ENCODE data around the gene CMTM4. TPM values are rescaled to one million over a fixed set of nuclear protein-coding genes. Genes with fewer than 3 reads are reported as not detected.
A peak's percentile ranks its signal among the peaks of the same experiment; 100 is the strongest.

The CMTM4 gene
- polyA plus RNA-seq, 1 donor (not counting 4 experiments of a cell fraction or from before 2014, with no cell fraction given) = 23.1 TPM

DNA sequence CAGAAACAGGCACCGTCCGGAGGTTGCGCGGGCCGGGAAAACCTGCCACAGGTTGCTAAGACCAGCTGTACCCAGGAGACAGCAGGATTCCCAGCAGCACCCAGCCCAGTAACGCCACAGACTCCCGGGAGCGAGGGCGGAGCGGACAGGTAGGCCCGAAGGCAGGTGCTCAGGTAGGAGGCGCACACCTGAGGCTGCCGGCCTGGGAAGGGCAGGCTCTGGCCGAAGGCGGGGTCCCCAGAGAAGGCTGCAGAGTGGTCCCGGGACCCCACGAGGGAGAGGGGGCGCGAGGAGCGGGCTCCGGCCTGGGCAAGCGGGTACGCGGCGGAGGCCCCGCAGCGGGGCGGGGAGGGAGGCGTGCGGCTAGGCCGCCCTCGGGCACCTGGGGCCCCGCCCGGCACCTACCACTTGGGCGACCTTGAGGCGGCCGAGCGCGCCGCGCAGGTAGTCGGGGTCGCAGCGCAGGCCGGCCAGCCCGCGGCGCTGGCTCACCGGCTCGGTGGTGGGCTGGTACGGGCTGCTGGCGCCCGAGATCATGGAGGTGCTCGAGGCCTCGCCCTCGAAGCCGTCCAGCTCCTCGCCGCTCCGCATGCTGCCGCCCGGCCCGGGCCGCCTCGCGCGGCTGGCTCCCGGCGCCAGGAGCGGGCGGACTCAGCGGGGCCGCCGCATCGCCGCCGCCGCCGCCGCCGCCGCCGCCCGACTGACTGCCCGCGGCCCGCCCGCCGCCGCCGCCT lies 441 bp downstream of the CMTM4 start:
- Histone ChIP-seq H4K20me1 (ENCODE audit: control insufficient read depth, extremely low read depth, insufficient read depth, low read length) (no peaks in the 10 kb centered on the region), H3K9me3 (ENCODE audit: control insufficient read depth, low read depth, low read length) (no peaks in the 10 kb centered on the region), H3K9ac (ENCODE audit: control insufficient read depth, extremely low read depth, insufficient read depth, low read length) (peak overlapping the region; percentile 75), H3K36me3 (ENCODE audit: control insufficient read depth in 2 of 2, extremely low read depth in 1 of 2, insufficient read depth in 2 of 2, low read length in 2 of 2) (no peaks in the 10 kb centered on the region), H3K27me3 (ENCODE audit: control insufficient read depth, extremely low read depth, insufficient read depth, low read length) (no peaks in the 10 kb centered on the region), H3K4me3 (ENCODE audit: control insufficient read depth in 2 of 3, extremely low read depth in 1 of 3, insufficient read depth in 2 of 3, low read depth in 1 of 3, low read length in 3 of 3) (peak overlapping the region; percentile 50 to 84 (median 82)), H3K79me2 (ENCODE audit: control insufficient read depth, insufficient read depth, low read length) (peaks cover 29% of the 10 kb centered on the region), H2AFZ (ENCODE audit: control insufficient read depth, low read length) (peak overlapping the region; percentile 68), H3K4me2 (ENCODE audit: control insufficient read depth, extremely low read depth, insufficient read depth, low read depth, low read length) (peak overlapping the region; percentile 97), H3K9me1 (ENCODE audit: control insufficient read depth, extremely low read depth, insufficient read depth, low read length) (peaks cover 2% of the 10 kb centered on the region), H3K27ac (ENCODE audit: control insufficient read depth, insufficient read depth, low read length) (peak overlapping the region; percentile 68), H3K4me1 (ENCODE audit: control insufficient read depth, extremely low read depth, insufficient read depth, low read length) (peaks cover 27% of the 10 kb centered on the region)
- no peak for TF ChIP-seq EZH2 (IDR thresholded peaks at IDR 0.05; ENCODE audit: low read length)
- TF ChIP-seq, protein P1, sequence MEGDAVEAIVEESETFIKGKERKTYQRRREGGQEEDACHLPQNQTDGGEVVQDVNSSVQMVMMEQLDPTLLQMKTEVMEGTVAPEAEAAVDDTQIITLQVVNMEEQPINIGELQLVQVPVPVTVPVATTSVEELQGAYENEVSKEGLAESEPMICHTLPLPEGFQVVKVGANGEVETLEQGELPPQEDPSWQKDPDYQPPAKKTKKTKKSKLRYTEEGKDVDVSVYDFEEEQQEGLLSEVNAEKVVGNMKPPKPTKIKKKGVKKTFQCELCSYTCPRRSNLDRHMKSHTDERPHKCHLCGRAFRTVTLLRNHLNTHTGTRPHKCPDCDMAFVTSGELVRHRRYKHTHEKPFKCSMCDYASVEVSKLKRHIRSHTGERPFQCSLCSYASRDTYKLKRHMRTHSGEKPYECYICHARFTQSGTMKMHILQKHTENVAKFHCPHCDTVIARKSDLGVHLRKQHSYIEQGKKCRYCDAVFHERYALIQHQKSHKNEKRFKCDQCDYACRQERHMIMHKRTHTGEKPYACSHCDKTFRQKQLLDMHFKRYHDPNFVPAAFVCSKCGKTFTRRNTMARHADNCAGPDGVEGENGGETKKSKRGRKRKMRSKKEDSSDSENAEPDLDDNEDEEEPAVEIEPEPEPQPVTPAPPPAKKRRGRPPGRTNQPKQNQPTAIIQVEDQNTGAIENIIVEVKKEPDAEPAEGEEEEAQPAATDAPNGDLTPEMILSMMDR (optimal IDR thresholded peaks at IDR 0.05 in 1 of 3, IDR thresholded peaks at IDR 0.05 in 1 of 3, conservative IDR thresholded peaks at IDR 0.05 in 1 of 3; ENCODE audit: extremely low read depth in 1 of 3, insufficient read depth in 2 of 3, low read length in 3 of 3) = peak in 1 of 3 experiments; percentile 8
- DNase-seq (ENCODE audit: low read depth, low spot score) = no peak
- no peak for FAIRE-seq
- dilution Hi-C loops (cut with MboI; ENCODE audit: extremely low pct_ligation_motif_present, low sequenced_read_pairs) = no loop called here

DNA sequence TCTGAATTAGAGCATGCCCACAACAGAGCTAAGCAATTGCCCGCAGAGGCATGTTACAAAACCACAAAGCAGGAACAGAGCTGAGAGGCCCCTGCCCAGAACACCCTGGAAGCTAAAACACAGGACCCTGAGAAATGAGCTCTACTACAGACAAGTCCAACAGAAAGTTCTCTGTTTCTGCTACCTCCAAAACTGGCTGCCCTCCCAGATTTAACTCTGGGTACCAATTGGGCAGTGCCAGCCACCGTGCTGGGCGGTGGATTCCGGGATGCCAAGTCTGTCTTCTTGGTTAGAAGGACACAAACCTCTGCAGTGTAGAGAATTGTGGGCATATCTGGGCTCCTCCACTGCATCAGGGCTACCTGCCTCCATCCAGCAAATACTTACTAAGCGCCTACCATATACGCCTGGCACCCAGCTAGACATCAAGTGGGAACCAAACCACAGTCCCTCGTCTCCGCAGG lies 1.0 kb downstream of the CMTM4 start:
- dilution Hi-C loops (cut with MboI; ENCODE audit: extremely low pct_ligation_motif_present, low sequenced_read_pairs) = no loop called here

More for the DNA sequence above, 1.0 kb downstream of the CMTM4 start:
- Histone ChIP-seq H3K9me3 (ENCODE audit: control insufficient read depth, low read depth, low read length) (no peaks in the 10 kb centered on the region), H3K27me3 (ENCODE audit: control insufficient read depth, extremely low read depth, insufficient read depth, low read length) (no peaks in the 10 kb centered on the region), H3K36me3 (ENCODE audit: control insufficient read depth in 2 of 2, extremely low read depth in 1 of 2, insufficient read depth in 2 of 2, low read length in 2 of 2) (no peaks in the 10 kb centered on the region), H3K79me2 (ENCODE audit: control insufficient read depth, insufficient read depth, low read length) (peaks cover 33% of the 10 kb centered on the region), H3K9me1 (ENCODE audit: control insufficient read depth, extremely low read depth, insufficient read depth, low read length) (peaks cover 2% of the 10 kb centered on the region), H3K4me2 (ENCODE audit: control insufficient read depth, extremely low read depth, insufficient read depth, low read depth, low read length) (peak overlapping the region; percentile 97), H3K4me3 (ENCODE audit: control insufficient read depth in 2 of 3, extremely low read depth in 1 of 3, insufficient read depth in 2 of 3, low read depth in 1 of 3, low read length in 3 of 3) (peak overlapping the region; percentile 50 to 84 (median 82)), H3K4me1 (ENCODE audit: control insufficient read depth, extremely low read depth, insufficient read depth, low read length) (peaks cover 29% of the 10 kb centered on the region), H3K27ac (ENCODE audit: control insufficient read depth, insufficient read depth, low read length) (peak overlapping the region; percentile 68), H2AFZ (ENCODE audit: control insufficient read depth, low read length) (peak overlapping the region; percentile 68), H4K20me1 (ENCODE audit: control insufficient read depth, extremely low read depth, insufficient read depth, low read length) (no peaks in the 10 kb centered on the region), H3K9ac (ENCODE audit: control insufficient read depth, extremely low read depth, insufficient read depth, low read length) (peak overlapping the region; percentile 75)
- FAIRE-seq = no peak
- no peak for DNase-seq (ENCODE audit: low read depth, low spot score)
- no peak for TF ChIP-seq EZH2 (IDR thresholded peaks at IDR 0.05; ENCODE audit: low read length)
- TF ChIP-seq, protein P1 (optimal IDR thresholded peaks at IDR 0.05 in 1 of 3, IDR thresholded peaks at IDR 0.05 in 1 of 3, conservative IDR thresholded peaks at IDR 0.05 in 1 of 3; ENCODE audit: extremely low read depth in 1 of 3, insufficient read depth in 2 of 3, low read length in 3 of 3) = no peak
